Vagina (tissue), 2 donors: Measurements from ENCODE around the gene CMTM4.

Experiments used
- POLR2A ChIP-seq, 2 donors: fragments of 450-650 bp; IDR thresholded peaks; one replicate each; pipeline ENCODE4 v1.6.1; 2017; ENCODE audit warnings: antibody characterized with exemption in 2 of 2, mild to moderate bottlenecking in 2 of 2, moderate library complexity in 2 of 2
- POLR2AphosphoS5 ChIP-seq, 2 donors: sonication (generic); formaldehyde crosslinking; IDR thresholded peaks; one replicate each; pipeline ENCODE4 v1.9.0; 2017; ENCODE audit warnings: antibody characterized with exemption in 2 of 2, mild to moderate bottlenecking in 2 of 2, low read depth in 1 of 2; ENCODE audit not compliant: insufficient read depth in 1 of 2
- TF ChIP-seq, protein P1 (sequence below), 3 experiments: fragments of 450-650 bp in 2 of 3; fragments of 200-600 bp in 1 of 3; sonication (generic) in 1 of 3; IDR thresholded peaks; one replicate each; pipeline ENCODE4 v1.5.1; 2017 to 2019; ENCODE audit warnings: antibody characterized with exemption in 3 of 3, mild to moderate bottlenecking in 2 of 3, moderate library complexity in 2 of 3

DNA sequence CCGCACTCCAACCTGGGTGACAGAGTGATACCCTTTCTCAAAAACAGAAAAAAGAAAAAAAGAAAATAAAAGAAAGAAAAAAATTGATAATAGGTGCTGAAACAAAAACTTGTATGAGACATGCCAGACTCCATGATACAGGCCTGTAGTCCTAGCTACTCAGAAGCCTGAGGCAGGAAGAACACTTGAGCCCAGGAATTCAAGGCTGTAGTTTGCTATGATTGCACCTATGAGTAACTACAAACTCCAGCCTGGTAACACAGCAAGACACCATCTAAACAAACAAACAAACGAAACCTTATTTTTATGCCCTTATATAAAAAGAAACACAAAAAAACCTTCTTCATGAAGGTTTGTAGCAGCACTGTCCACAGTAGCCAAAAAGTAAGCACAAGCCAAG, 5.0 kb upstream of the CMTM4 start:
- TF ChIP-seq POLR2A (IDR thresholded peaks at IDR 0.05) (no peak), POLR2AphosphoS5 (IDR thresholded peaks at IDR 0.05; ENCODE audit: insufficient read depth in 1 of 2, low read depth in 1 of 2) (no peak)
- TF ChIP-seq, protein P1, sequence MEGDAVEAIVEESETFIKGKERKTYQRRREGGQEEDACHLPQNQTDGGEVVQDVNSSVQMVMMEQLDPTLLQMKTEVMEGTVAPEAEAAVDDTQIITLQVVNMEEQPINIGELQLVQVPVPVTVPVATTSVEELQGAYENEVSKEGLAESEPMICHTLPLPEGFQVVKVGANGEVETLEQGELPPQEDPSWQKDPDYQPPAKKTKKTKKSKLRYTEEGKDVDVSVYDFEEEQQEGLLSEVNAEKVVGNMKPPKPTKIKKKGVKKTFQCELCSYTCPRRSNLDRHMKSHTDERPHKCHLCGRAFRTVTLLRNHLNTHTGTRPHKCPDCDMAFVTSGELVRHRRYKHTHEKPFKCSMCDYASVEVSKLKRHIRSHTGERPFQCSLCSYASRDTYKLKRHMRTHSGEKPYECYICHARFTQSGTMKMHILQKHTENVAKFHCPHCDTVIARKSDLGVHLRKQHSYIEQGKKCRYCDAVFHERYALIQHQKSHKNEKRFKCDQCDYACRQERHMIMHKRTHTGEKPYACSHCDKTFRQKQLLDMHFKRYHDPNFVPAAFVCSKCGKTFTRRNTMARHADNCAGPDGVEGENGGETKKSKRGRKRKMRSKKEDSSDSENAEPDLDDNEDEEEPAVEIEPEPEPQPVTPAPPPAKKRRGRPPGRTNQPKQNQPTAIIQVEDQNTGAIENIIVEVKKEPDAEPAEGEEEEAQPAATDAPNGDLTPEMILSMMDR (IDR thresholded peaks at IDR 0.05) = no peak
